Thyroid gland (tissue), 4 donors: ENCODE measurements around the gene HM13.

Experiments used
- CTCF ChIP-seq, 6 experiments: fragments of 200-600 bp in 3 of 6; fragments of 450-650 bp in 3 of 6; sonication (generic) in 3 of 6; IDR thresholded peaks; one replicate each; pipeline ENCODE4 v1.5.1; 2016 to 2019; ENCODE audit warnings: antibody characterized with exemption in 6 of 6, mild to moderate bottlenecking in 2 of 6, inconsistent platforms in 1 of 6, moderate library complexity in 1 of 6
- POLR2A ChIP-seq, 2 donors: fragments of 450-650 bp; IDR thresholded peaks; one replicate each; pipeline ENCODE4 v1.6.1; 2017; ENCODE audit warnings: antibody characterized with exemption in 2 of 2, mild to moderate bottlenecking in 2 of 2, moderate library complexity in 1 of 2

GRCh38 chr20:31578448-31579138, 64.4 kb downstream of the HM13 start:
- no peak for TF ChIP-seq POLR2A (IDR thresholded peaks at IDR 0.05)
- TF ChIP-seq CTCF (IDR thresholded peaks at IDR 0.05) = no peak
